ENCODE measurements around the gene AP3S1. TPM values are rescaled to one million over a fixed set of nuclear protein-coding genes. Genes with fewer than 3 reads are reported as not detected.
"Not testable (repeated sequence)": the region's sequence is repeated elsewhere in the genome, so short reads cannot be mapped to it uniquely, and the experiment has no call there.

The AP3S1 gene
- total RNA-seq: 49.1 TPM
- long read RNA-seq, transcript AP3S1-201 (6 exons, 1,730 nt): major isoform, 64 of 66 reads
- long read RNA-seq, partial matches to known transcripts: 0 of 66 reads
- long read RNA-seq, other reads (novel, unspliced or antisense): 2 of 66 reads

- DNase-seq (peak; percentile 95), ATAC-seq (ENCODE audit: poor library complexity) (peak; percentile 96)
- intact Hi-C loops (cut with DNase I): no loop called here
Measured at GRCh38 chr5:115841382-115842088, at the start of gene AP3S1, which contains the start of gene ATG12. Gene AP3S1 (plus strand): TSS chr5:115841935. CDS start chr5:115842038, 103 bp downstream. Gene ATG12 (minus strand): TSS chr5:115841565. CDS start chr5:115841552, 13 bp downstream.

GRCh38 chr5:115795700-115796099 lies 46.0 kb upstream of the AP3S1 start:
- ATAC-seq (ENCODE audit: poor library complexity): no peak
- intact Hi-C loops (cut with DNase I): no loop called here
- DNase-seq: no peak

DNA sequence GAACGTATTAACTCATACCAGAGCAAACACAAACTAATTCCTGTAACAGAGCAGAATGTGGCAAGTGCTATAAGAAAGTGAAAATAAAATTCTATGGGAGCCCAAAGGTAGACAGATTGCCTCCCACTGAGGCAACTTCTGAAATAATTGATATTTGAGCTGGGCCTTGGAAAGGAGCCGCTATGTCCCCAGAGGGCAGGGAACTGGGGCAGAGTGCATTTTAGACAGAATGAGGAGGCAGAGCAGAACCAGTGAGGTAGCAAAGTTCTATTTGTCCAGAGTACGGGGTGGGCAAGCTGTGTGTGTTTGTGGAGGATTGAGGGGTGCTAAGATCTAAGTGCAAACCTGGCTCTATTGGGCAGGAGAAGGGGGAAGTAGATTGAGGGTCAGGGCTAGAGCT lies 45.1 kb upstream of the AP3S1 start:
- intact Hi-C loops (cut with DNase I): no loop called here

DNA sequence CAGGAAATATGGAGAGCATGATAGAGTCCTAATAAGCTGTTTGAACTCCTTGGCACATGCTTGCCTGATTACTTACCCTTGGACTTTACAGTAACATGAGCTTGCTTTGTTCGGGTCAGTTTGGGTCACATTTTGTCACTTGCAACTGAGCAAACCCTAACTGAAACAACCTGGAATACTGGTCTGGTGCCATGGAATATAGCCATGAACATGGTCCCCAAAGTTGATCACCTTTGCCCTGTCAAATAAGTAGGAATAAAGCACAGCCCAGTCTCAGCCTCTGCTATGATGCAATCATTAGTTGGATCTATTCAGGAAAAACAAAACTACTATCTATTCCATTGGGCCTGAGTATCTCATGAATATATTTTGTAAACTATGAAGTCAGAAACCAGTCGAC lies 43.5 kb upstream of the AP3S1 start:
- ATAC-seq (ENCODE audit: poor library complexity): peak; percentile 79
- intact Hi-C loops (cut with DNase I): no loop called here
- no peak for DNase-seq

More for the DNA sequence above, 45.1 kb upstream of the AP3S1 start:
- no peak for DNase-seq
- no peak for ATAC-seq (ENCODE audit: poor library complexity)

GRCh38 chr5:115800108-115800507 lies 41.6 kb upstream of the AP3S1 start:
- intact Hi-C loops (cut with DNase I): no loop called here
- ATAC-seq (ENCODE audit: poor library complexity) (peak; percentile 57), DNase-seq (no peak)

- no peak for ATAC-seq (ENCODE audit: poor library complexity)
- no peak for DNase-seq
- intact Hi-C loops (cut with DNase I): no loop called here
Measured at GRCh38 chr5:115801152-115801551, 40.6 kb upstream of the AP3S1 start.

GRCh38 chr5:115801984-115802383 lies 39.8 kb upstream of the AP3S1 start:
- intact Hi-C loops (cut with DNase I): no loop called here
- no peak for DNase-seq
- ATAC-seq (ENCODE audit: poor library complexity): no peak

GRCh38 chr5:115806986-115807653 lies 34.6 kb upstream of the AP3S1 start:
- no peak for DNase-seq
- no peak for ATAC-seq (ENCODE audit: poor library complexity)
- intact Hi-C loops (cut with DNase I): no loop called here

DNA sequence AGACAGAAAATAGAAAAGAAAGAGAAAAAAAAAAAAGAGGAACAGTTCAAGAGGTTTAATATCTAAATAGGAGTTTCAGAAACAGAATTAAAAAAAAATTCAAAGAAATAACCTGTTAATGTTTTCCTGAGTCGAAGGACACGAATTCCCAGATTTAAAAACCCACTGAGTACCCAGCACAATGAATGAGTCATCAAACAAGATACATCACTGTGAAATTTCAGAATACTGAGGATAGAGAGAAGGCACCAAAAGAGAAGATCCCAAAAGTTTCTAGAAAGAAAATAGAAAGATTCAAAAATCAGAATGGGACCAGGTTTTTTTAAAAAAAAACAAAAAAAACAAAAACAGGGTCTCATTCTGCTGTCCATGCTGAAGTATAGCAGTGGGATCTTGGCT lies 34.1 kb upstream of the AP3S1 start:
- DNase-seq (no peak), ATAC-seq (ENCODE audit: poor library complexity) (no peak)
- intact Hi-C loops (cut with DNase I): no loop called here

DNA sequence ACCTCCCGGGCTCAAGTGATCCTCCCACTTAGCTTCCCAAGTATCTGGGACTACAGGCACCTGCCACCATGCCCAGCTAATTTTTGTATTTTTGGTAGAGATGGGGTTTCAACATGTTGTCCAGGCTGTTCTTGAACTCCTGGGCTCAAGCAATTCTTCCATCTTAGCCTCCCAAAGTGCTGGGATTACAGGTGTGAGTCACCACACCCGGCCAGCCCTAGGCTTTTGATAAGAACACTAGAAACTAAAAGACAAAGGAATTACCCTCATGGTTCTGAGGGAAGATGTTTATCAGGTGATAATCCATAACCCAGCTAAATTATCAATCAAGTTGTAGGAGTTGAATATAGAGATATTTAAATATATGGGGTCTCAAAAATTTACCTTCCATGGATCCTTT lies 33.7 kb upstream of the AP3S1 start:
- ATAC-seq (ENCODE audit: poor library complexity); DNase-seq; intact Hi-C loops (cut with DNase I): not testable (repeated sequence)

- intact Hi-C loops (cut with DNase I): no loop called here
- DNase-seq (no peak), ATAC-seq (ENCODE audit: poor library complexity) (no peak)
Measured at GRCh38 chr5:115809946-115810345, 31.8 kb upstream of the AP3S1 start.

- intact Hi-C loops (cut with DNase I): no loop called here
- no peak for ATAC-seq (ENCODE audit: poor library complexity)
Measured at GRCh38 chr5:115810761-115811160, 31.0 kb upstream of the AP3S1 start.

DNA sequence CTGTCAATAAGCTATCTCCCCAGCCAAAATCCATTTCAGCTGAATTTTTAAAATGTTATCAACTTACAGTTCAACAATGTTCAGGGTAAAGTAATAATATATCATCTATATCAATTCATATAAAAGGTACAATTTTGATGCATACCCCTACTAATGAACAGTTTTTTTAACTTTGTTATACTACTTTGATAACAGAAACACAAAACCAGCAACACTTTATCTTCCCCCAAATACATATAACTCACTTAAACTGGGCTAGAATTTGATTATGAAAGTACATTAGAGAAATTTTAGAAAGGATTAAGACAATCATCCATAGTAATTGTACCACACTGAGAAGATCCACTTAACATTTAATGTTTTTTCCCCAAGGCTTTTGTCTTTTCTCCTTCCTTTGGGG lies 30.3 kb upstream of the AP3S1 start:
- ATAC-seq (ENCODE audit: poor library complexity) (no peak), DNase-seq (no peak)
- intact Hi-C loops (cut with DNase I): no loop called here

More at GRCh38 chr5:115810761-115811160, 31.0 kb upstream of the AP3S1 start:
- no peak for DNase-seq

DNA sequence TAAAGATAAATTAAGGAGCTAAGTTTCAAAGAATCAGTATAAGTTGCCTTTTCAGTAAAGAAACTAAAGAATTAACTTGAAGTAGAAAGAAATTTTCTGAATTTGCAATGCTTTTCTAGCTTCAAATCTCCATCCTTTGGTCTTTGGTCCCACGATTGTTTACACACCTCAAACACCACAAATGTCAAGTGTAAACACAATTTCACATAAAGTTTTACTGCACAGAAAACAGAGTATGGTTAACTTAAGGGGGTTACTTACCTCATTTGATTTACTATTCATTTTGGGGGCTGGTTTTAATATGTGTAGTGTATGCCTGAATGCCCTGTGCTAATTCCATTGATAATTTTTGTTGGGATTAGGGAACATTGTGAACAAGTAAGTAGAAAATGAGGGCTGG lies 29.4 kb upstream of the AP3S1 start:
- intact Hi-C loops (cut with DNase I): no loop called here
- no peak for DNase-seq
- ATAC-seq (ENCODE audit: poor library complexity): no peak

GRCh38 chr5:115813719-115814118 lies 28.0 kb upstream of the AP3S1 start:
- intact Hi-C loops (cut with DNase I): no loop called here
- DNase-seq (no peak), ATAC-seq (ENCODE audit: poor library complexity) (no peak)

- ATAC-seq (ENCODE audit: poor library complexity) (no peak), DNase-seq (no peak)
- intact Hi-C loops (cut with DNase I): no loop called here
Measured at GRCh38 chr5:115815006-115815692, 26.6 kb upstream of the AP3S1 start.

- intact Hi-C loops (cut with DNase I): no loop called here
- peak; percentile 40 for DNase-seq
- peak; percentile 57 for ATAC-seq (ENCODE audit: poor library complexity)
Measured at GRCh38 chr5:115815693-115816225, 26.0 kb upstream of the AP3S1 start.

- DNase-seq: peak; percentile 72
- intact Hi-C loops (cut with DNase I): no loop called here
- peak; percentile 90 for ATAC-seq (ENCODE audit: poor library complexity)
Measured at GRCh38 chr5:115816226-115817081, 25.3 kb upstream of the AP3S1 start, which contains the start of gene CDO1. Gene CDO1 (minus strand): TSS chr5:115816659. CDS start chr5:115816397, 262 bp downstream.

Measured in Right ventricle myocardium superior (tissue), 1 donor.